Measurements from ENCODE around the gene CPEB3.

DNA sequence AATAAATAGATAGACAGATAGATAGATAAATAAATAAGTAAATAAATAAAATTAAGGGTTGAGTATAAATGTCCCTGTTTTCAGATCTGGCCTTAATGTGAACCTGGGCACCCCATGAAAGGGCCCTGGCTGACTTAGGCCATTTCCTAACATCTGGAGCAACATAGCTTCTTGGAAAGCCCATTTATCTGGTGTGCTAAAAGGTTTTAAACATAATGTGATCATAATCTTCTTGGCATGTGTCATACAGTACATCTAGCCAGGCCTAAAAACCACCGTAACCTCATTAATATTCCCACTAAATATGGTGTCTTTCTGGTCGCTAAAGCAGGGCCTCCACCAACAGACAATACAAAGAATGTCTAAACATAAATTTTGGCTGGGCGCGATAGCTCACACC, 224.5 kb downstream of the CPEB3 start:
- TF ChIP-seq, protein P1, sequence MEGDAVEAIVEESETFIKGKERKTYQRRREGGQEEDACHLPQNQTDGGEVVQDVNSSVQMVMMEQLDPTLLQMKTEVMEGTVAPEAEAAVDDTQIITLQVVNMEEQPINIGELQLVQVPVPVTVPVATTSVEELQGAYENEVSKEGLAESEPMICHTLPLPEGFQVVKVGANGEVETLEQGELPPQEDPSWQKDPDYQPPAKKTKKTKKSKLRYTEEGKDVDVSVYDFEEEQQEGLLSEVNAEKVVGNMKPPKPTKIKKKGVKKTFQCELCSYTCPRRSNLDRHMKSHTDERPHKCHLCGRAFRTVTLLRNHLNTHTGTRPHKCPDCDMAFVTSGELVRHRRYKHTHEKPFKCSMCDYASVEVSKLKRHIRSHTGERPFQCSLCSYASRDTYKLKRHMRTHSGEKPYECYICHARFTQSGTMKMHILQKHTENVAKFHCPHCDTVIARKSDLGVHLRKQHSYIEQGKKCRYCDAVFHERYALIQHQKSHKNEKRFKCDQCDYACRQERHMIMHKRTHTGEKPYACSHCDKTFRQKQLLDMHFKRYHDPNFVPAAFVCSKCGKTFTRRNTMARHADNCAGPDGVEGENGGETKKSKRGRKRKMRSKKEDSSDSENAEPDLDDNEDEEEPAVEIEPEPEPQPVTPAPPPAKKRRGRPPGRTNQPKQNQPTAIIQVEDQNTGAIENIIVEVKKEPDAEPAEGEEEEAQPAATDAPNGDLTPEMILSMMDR (IDR thresholded peaks at IDR 0.05 in 2 of 3, conservative IDR thresholded peaks at IDR 0.05 in 1 of 3; ENCODE audit: insufficient read depth in 2 of 3, low read depth in 1 of 3, low read length in 3 of 3) = no peak
- TF ChIP-seq NFIX (CRISPR knock-in tag; IDR thresholded peaks at IDR 0.05; ENCODE audit: low read depth) = no peak

Measured in K562 (cell line).